Stimulated activated naive CD8-positive, alpha-beta T cell treated with anti-CD3 and anti-CD28 coated beads, Interleukin-15, amount 100 ng/mL, for 72 hours (primary cell): ENCODE data around the gene MON2.
A peak's percentile ranks its signal among the peaks of the same experiment; 100 is the strongest.
"Not testable (repeated sequence)": the region's sequence is repeated elsewhere in the genome, so short reads cannot be mapped to it uniquely, and the experiment has no call there.

Source experiments
- ATAC-seq: fragments of 150-1000 bp; cut with Tn5 transposase; 2 replicates; pipeline ENCODE4 v1.10.0; 2021; ENCODE audit warnings: mild to moderate bottlenecking, moderate library complexity
- DNase-seq, 2 donors: peaks; one replicate each; pipeline ENCODE4 v3.0.0; 2021 to 2022
- H3K27ac Mint-ChIP-seq, 2 donors: one replicate each; pipeline ENCODE4 v1.8.0; 2022; ENCODE audit warnings: mild to moderate bottlenecking in 2 of 2, mixed read lengths in 2 of 2, moderate library complexity in 2 of 2
- H3K27me3 Mint-ChIP-seq: one replicate; pipeline ENCODE4 v1.8.0; 2022; ENCODE audit warnings: mixed read lengths
- H3K4me1 Mint-ChIP-seq: one replicate; pipeline ENCODE4 v1.8.0; 2022; ENCODE audit warnings: mild to moderate bottlenecking, mixed read lengths
- H3K4me3 Mint-ChIP-seq, 2 donors: one replicate each; pipeline ENCODE4 v1.8.0; 2022; ENCODE audit warnings: mild to moderate bottlenecking in 2 of 2, mixed read lengths in 2 of 2, moderate library complexity in 1 of 2
- H3K9me3 Mint-ChIP-seq, 2 donors: one replicate each; pipeline ENCODE4 v1.8.0; 2022; ENCODE audit warnings: mixed read lengths in 2 of 2

Gene MON2

GRCh38 chr12:62466594-62467491 lies at the start of gene MON2:
TSS of gene MON2 (plus strand) at chr12:62466826. CDS start at chr12:62467208, 382 bp downstream.
- H3K27ac Mint-ChIP-seq, result peak within 1 kb of the TSS; percentile 98 to 99
- H3K27me3 Mint-ChIP-seq, result no peaks in the 10 kb centered on the region
- peaks cover 10 to 14% of the 10 kb centered on the region in 2 donors for H3K9me3 Mint-ChIP-seq
- ATAC-seq (peak; percentile 98), DNase-seq (peak; percentile 81)
- peak within 1 kb of the TSS; percentile 92 to 98 for H3K4me3 Mint-ChIP-seq
- H3K4me1 Mint-ChIP-seq, result peaks cover 14% of the 10 kb centered on the region

- H3K4me1 Mint-ChIP-seq, result no peaks in the 10 kb centered on the region
- H3K27me3 Mint-ChIP-seq, result peaks cover 16% of the 10 kb centered on the region
- peaks cover 31 to 37% of the 10 kb centered on the region in 2 donors for H3K9me3 Mint-ChIP-seq
- H3K27ac Mint-ChIP-seq, result no peak overlapping the region
- no peak for ATAC-seq
- DNase-seq, result no peak
- no peak overlapping the region for H3K4me3 Mint-ChIP-seq
These were observed 40.5 kb upstream of the MON2 start for GRCh38 chr12:62426089-62426488.

GRCh38 chr12:62429457-62429856 lies 37.2 kb upstream of the MON2 start:
- Mint-ChIP-seq H3K27me3 (peaks cover 42% of the 10 kb centered on the region), H3K27ac (no peak overlapping the region), H3K4me1 (peaks cover 2% of the 10 kb centered on the region), H3K4me3 (no peak overlapping the region), H3K9me3 (peaks cover 14 to 16% of the 10 kb centered on the region in 2 donors)
- ATAC-seq (no peak), DNase-seq (no peak)

GRCh38 chr12:62434494-62435302 lies 31.9 kb upstream of the MON2 start:
- Mint-ChIP-seq H3K27ac (no peak overlapping the region), H3K27me3 (peaks cover 73% of the 10 kb centered on the region), H3K4me3 (peak overlapping the region; percentile 89), H3K9me3 (no peaks in the 10 kb centered on the region), H3K4me1 (peaks cover 24% of the 10 kb centered on the region)
- DNase-seq (peak in 1 of 2 donors; percentile 3), ATAC-seq (peak; percentile 39)

- peak; percentile 90 for ATAC-seq
- peaks cover 24% of the 10 kb centered on the region for H3K4me1 Mint-ChIP-seq
- peak overlapping the region; percentile 89 for H3K4me3 Mint-ChIP-seq
- H3K27ac Mint-ChIP-seq, result peak overlapping the region in 1 of 2 donors; percentile 84
- peak; percentile 36 for DNase-seq
- H3K9me3 Mint-ChIP-seq, result no peaks in the 10 kb centered on the region
- peaks cover 66% of the 10 kb centered on the region for H3K27me3 Mint-ChIP-seq
These were observed 31.1 kb upstream of the MON2 start for GRCh38 chr12:62435303-62436163.

GRCh38 chr12:62436164-62436503 lies 30.5 kb upstream of the MON2 start:
- peaks cover 60% of the 10 kb centered on the region for H3K27me3 Mint-ChIP-seq
- peaks cover 24% of the 10 kb centered on the region for H3K4me1 Mint-ChIP-seq
- DNase-seq (no peak), ATAC-seq (no peak)
- H3K4me3 Mint-ChIP-seq, result peak overlapping the region; percentile 89
- no peak overlapping the region for H3K27ac Mint-ChIP-seq
- H3K9me3 Mint-ChIP-seq, result peaks cover 0 to 3% of the 10 kb centered on the region in 2 donors

GRCh38 chr12:62438098-62438692 lies 28.4 kb upstream of the MON2 start:
- DNase-seq (peak; percentile 24 to 25), ATAC-seq (no peak)
- peaks cover 24% of the 10 kb centered on the region for H3K4me1 Mint-ChIP-seq
- H3K4me3 Mint-ChIP-seq, result no peak overlapping the region
- H3K9me3 Mint-ChIP-seq, result peaks cover 9 to 24% of the 10 kb centered on the region in 2 donors
- no peak overlapping the region for H3K27ac Mint-ChIP-seq
- peaks cover 48% of the 10 kb centered on the region for H3K27me3 Mint-ChIP-seq

GRCh38 chr12:62446754-62447452 lies 19.7 kb upstream of the MON2 start:
- Mint-ChIP-seq H3K9me3 (peaks cover 19 to 27% of the 10 kb centered on the region in 2 donors), H3K27me3 (peaks cover 8% of the 10 kb centered on the region), H3K27ac (no peak overlapping the region), H3K4me3 (no peak overlapping the region), H3K4me1 (no peaks in the 10 kb centered on the region)
- no peak for DNase-seq
- no peak for ATAC-seq

- H3K9me3 Mint-ChIP-seq, result peaks cover 7 to 13% of the 10 kb centered on the region in 2 donors
- H3K27ac Mint-ChIP-seq, result no peak overlapping the region
- no peak for ATAC-seq
- H3K27me3 Mint-ChIP-seq, result no peaks in the 10 kb centered on the region
- DNase-seq, result no peak
- no peak overlapping the region for H3K4me3 Mint-ChIP-seq
- no peaks in the 10 kb centered on the region for H3K4me1 Mint-ChIP-seq
These were observed 18.2 kb upstream of the MON2 start for GRCh38 chr12:62448436-62448835.

GRCh38 chr12:62455429-62455828 lies 11.2 kb upstream of the MON2 start:
- H3K4me1 Mint-ChIP-seq, H3K27ac Mint-ChIP-seq, H3K9me3 Mint-ChIP-seq, H3K4me3 Mint-ChIP-seq, DNase-seq, ATAC-seq, H3K27me3 Mint-ChIP-seq: not testable (repeated sequence)

- no peak overlapping the region for H3K4me3 Mint-ChIP-seq
- ATAC-seq (no peak), DNase-seq (no peak)
- no peaks in the 10 kb centered on the region for H3K4me1 Mint-ChIP-seq
- peaks cover 11 to 15% of the 10 kb centered on the region in 2 donors for H3K9me3 Mint-ChIP-seq
- H3K27me3 Mint-ChIP-seq, result no peaks in the 10 kb centered on the region
- H3K27ac Mint-ChIP-seq, result peak overlapping the region in 1 of 2 donors; percentile 92
These were observed 8.0 kb upstream of the MON2 start for GRCh38 chr12:62458626-62459025.

- H3K9me3 Mint-ChIP-seq, result peaks cover 14 to 18% of the 10 kb centered on the region in 2 donors
These were observed 6.7 kb upstream of the MON2 start for GRCh38 chr12:62459976-62460375.

GRCh38 chr12:62461171-62461837 lies 5.3 kb upstream of the MON2 start:
- H3K27me3 Mint-ChIP-seq, H3K27ac Mint-ChIP-seq, DNase-seq, H3K4me3 Mint-ChIP-seq, H3K4me1 Mint-ChIP-seq, ATAC-seq: not testable (repeated sequence)
- H3K9me3 Mint-ChIP-seq, result peaks cover 14% of the 10 kb centered on the region in 2 donors

More at GRCh38 chr12:62459976-62460375, 6.7 kb upstream of the MON2 start:
- H3K27ac Mint-ChIP-seq, result no peak overlapping the region
- H3K4me3 Mint-ChIP-seq, result no peak overlapping the region
- no peaks in the 10 kb centered on the region for H3K27me3 Mint-ChIP-seq
- DNase-seq (no peak), ATAC-seq (no peak)
- no peaks in the 10 kb centered on the region for H3K4me1 Mint-ChIP-seq

GRCh38 chr12:62463252-62463651 lies 3.4 kb upstream of the MON2 start:
- ATAC-seq, H3K27ac Mint-ChIP-seq, DNase-seq, H3K27me3 Mint-ChIP-seq, H3K4me3 Mint-ChIP-seq: not testable (repeated sequence)
- Mint-ChIP-seq H3K9me3 (peaks cover 13 to 14% of the 10 kb centered on the region in 2 donors), H3K4me1 (peaks cover 14% of the 10 kb centered on the region)
